Chondrocyte (in vitro differentiated cells): Measurements from ENCODE around the gene MAGEF1. TPM values are rescaled to one million over a fixed set of nuclear protein-coding genes. Genes with fewer than 3 reads are reported as not detected.

Experiments
- DNase-seq: peaks from one replicate; pipeline ENCODE4 v3.0.0; 2021; ENCODE audit warnings: mixed read lengths, low spot score
- H3K27ac Mint-ChIP-seq: one replicate; pipeline ENCODE4 v1.8.0; 2021; ENCODE audit warnings: mild to moderate bottlenecking, moderate library complexity, mixed read lengths; ENCODE audit not compliant: unreplicated experiment
- H3K27me3 Mint-ChIP-seq: 2 replicates; pipeline ENCODE4 v1.8.0; 2021; ENCODE audit warnings: low read depth, mixed read lengths
- H3K36me3 Mint-ChIP-seq: 2 replicates; pipeline ENCODE4 v1.8.0; 2021; ENCODE audit warnings: low read depth, mixed read lengths
- H3K4me1 Mint-ChIP-seq: 2 replicates; pipeline ENCODE4 v1.8.0; 2021; ENCODE audit warnings: low read depth, mild to moderate bottlenecking, mixed read lengths
- H3K4me3 Mint-ChIP-seq: one replicate; pipeline ENCODE4 v1.8.0; 2021; ENCODE audit warnings: mild to moderate bottlenecking, moderate library complexity, mixed read lengths; ENCODE audit not compliant: unreplicated experiment
- H3K9me3 Mint-ChIP-seq: 2 replicates; pipeline ENCODE4 v1.8.0; 2021; ENCODE audit warnings: low read depth, mixed read lengths
- CTCF ChIP-seq: fragments of 200-600 bp; sonication (generic); IDR thresholded peaks from 2 replicates; pipeline ENCODE4 v1.5.0; 2021; ENCODE audit warnings: antibody characterized with exemption, mild to moderate bottlenecking, moderate library complexity
- long read RNA-seq: library from polyadenylated mRNA; stranded (forward); transcript quantifications from one replicate; pipeline ENCODE4 v2.0.0, GENCODE V29; 2021
- total RNA-seq: library from RNA; stranded (reverse); gene quantifications from 3 replicates; pipeline ENCODE4 v1.2.1, GENCODE V29; 2021

The MAGEF1 gene
- total RNA-seq = 35.0 to 37.8 TPM (median 36.1 TPM) in 3 replicates
- long read RNA-seq, transcript MAGEF1-201 (1 exons, 1,636 nt) = major isoform, 58 of 58 reads
- long read RNA-seq, partial matches to known transcripts = 0 of 58 reads
- long read RNA-seq, other reads (novel, unspliced or antisense) = 0 of 58 reads

GRCh38 chr3:184711493-184712247, at the start of gene MAGEF1:
Gene MAGEF1, minus strand, starts transcription at chr3:184712064. Its CDS starts 243 bp downstream, at chr3:184711821.
- Mint-ChIP-seq H3K9me3 (no peaks in the 10 kb centered on the region), H3K4me3 (peak within 1 kb of the TSS; percentile 90), H3K27me3 (no peaks in the 10 kb centered on the region), H3K27ac (peak within 1 kb of the TSS; percentile 96), H3K4me1 (peaks cover 46% of the 10 kb centered on the region), H3K36me3 (peaks cover 16% of the 10 kb centered on the region)
- TF ChIP-seq CTCF = peak; percentile 21
- no peak for DNase-seq

- peaks cover 48% of the 10 kb centered on the region for H3K4me1 Mint-ChIP-seq
- no peaks in the 10 kb centered on the region for H3K36me3 Mint-ChIP-seq
- H3K27ac Mint-ChIP-seq = peak overlapping the region; percentile 90
- TF ChIP-seq CTCF = no peak
- no peak overlapping the region for H3K4me3 Mint-ChIP-seq
- no peaks in the 10 kb centered on the region for H3K9me3 Mint-ChIP-seq
- peaks cover 2% of the 10 kb centered on the region for H3K27me3 Mint-ChIP-seq
- no peak for DNase-seq
Measured at GRCh38 chr3:184761075-184761841, 49.4 kb upstream of the MAGEF1 start.

- DNase-seq = no peak
- no peak for TF ChIP-seq CTCF
- peak overlapping the region; percentile 90 for H3K27ac Mint-ChIP-seq
- peaks cover 2% of the 10 kb centered on the region for H3K27me3 Mint-ChIP-seq
- H3K9me3 Mint-ChIP-seq = no peaks in the 10 kb centered on the region
- peaks cover 43% of the 10 kb centered on the region for H3K4me1 Mint-ChIP-seq
- no peak overlapping the region for H3K4me3 Mint-ChIP-seq
- H3K36me3 Mint-ChIP-seq = no peaks in the 10 kb centered on the region
Measured at GRCh38 chr3:184760337-184761074, 48.6 kb upstream of the MAGEF1 start.

GRCh38 chr3:184759666-184760200, 47.9 kb upstream of the MAGEF1 start:
- no peak for DNase-seq
- no peaks in the 10 kb centered on the region for H3K36me3 Mint-ChIP-seq
- no peaks in the 10 kb centered on the region for H3K9me3 Mint-ChIP-seq
- H3K4me3 Mint-ChIP-seq = no peak overlapping the region
- no peak for TF ChIP-seq CTCF
- peaks cover 42% of the 10 kb centered on the region for H3K4me1 Mint-ChIP-seq
- H3K27me3 Mint-ChIP-seq = peaks cover 2% of the 10 kb centered on the region
- peak overlapping the region; percentile 29 for H3K27ac Mint-ChIP-seq
